Progenitor cell of endocrine pancreas (in vitro differentiated cells): ENCODE data around the gene SAMSN1. TPM values are rescaled to one million over a fixed set of nuclear protein-coding genes. Genes with fewer than 3 reads are reported as not detected.

Source experiments
- DNase-seq: peaks from one replicate; pipeline ENCODE4 v3.0.0; 2021; ENCODE audit warnings: low spot score; ENCODE audit not compliant: unreplicated experiment
- H3K27ac Mint-ChIP-seq: 2 replicates; pipeline ENCODE4 v1.8.0; 2021; ENCODE audit warnings: mild to moderate bottlenecking, moderate library complexity, mixed read lengths
- H3K27me3 Mint-ChIP-seq: 2 replicates; pipeline ENCODE4 v1.8.0; 2021; ENCODE audit warnings: mixed read lengths
- H3K36me3 Mint-ChIP-seq: 2 replicates; pipeline ENCODE4 v1.8.0; 2022; ENCODE audit warnings: mixed read lengths; ENCODE audit not compliant: insufficient read depth
- H3K4me1 Mint-ChIP-seq: 2 replicates; pipeline ENCODE4 v1.8.0; 2021; ENCODE audit warnings: low read depth, mixed read lengths
- H3K4me3 Mint-ChIP-seq: 2 replicates; pipeline ENCODE4 v1.8.0; 2021; ENCODE audit warnings: low read depth, mild to moderate bottlenecking, moderate library complexity, mixed read lengths
- H3K9me3 Mint-ChIP-seq: 2 replicates; pipeline ENCODE4 v1.8.0; 2021; ENCODE audit warnings: low read depth, mixed read lengths
- total RNA-seq: library from RNA; stranded (reverse); gene quantifications from 2 replicates; pipeline ENCODE4 v1.2.1, GENCODE V29; 2021
- TF ChIP-seq, protein P1 (sequence below): fragments of 200-600 bp; sonication (generic); IDR thresholded peaks from one replicate; pipeline ENCODE4 v1.5.0; 2021; ENCODE audit warnings: antibody characterized with exemption, mild to moderate bottlenecking; ENCODE audit not compliant: unreplicated experiment

Gene SAMSN1
- total RNA-seq, 1 donor from 2014 or later, result not detected

DNA sequence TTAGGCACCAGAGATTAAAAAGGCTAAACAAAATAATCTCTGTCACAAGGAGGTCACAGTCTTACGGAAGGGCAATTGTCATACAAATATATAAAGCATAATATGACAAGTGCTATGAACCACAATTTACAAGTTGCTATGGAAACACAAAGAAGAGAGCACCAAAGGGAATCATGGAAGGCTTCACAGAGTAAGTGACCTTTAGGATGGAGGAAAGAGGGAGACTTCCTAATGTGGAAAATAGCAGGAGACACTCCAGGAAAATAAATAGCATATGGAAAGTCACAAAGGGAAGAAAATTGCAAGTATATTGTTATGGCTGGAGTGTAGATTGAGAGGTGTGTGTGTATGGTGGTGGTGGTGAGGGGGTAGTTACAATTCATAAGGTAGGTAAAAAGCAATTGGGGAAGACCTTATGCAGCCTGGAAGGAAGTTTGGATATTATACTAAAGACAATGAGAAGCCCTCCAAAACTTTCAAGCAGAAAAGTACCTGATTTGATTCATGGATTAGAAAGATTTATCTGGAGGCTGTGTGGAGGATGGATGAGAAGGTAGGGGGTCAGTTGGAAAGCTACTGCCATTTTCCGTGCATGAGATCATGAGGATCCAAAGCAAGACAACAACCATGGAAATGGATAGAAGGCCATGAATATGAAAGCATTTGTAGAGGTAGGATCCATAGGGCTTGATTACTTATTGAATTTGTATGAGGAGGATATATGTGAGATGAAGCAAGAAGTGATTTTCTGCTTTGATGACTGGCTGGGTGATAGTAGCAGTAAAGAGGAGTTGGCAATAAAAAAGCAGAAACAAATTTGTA lies 61.7 kb downstream of the SAMSN1 start:
- Mint-ChIP-seq H3K9me3 (no peaks in the 10 kb centered on the region), H3K4me1 (no peaks in the 10 kb centered on the region), H3K27ac (no peak overlapping the region), H3K4me3 (no peak overlapping the region), H3K36me3 (no peaks in the 10 kb centered on the region), H3K27me3 (no peaks in the 10 kb centered on the region)
- no peak for DNase-seq
- TF ChIP-seq, protein P1, sequence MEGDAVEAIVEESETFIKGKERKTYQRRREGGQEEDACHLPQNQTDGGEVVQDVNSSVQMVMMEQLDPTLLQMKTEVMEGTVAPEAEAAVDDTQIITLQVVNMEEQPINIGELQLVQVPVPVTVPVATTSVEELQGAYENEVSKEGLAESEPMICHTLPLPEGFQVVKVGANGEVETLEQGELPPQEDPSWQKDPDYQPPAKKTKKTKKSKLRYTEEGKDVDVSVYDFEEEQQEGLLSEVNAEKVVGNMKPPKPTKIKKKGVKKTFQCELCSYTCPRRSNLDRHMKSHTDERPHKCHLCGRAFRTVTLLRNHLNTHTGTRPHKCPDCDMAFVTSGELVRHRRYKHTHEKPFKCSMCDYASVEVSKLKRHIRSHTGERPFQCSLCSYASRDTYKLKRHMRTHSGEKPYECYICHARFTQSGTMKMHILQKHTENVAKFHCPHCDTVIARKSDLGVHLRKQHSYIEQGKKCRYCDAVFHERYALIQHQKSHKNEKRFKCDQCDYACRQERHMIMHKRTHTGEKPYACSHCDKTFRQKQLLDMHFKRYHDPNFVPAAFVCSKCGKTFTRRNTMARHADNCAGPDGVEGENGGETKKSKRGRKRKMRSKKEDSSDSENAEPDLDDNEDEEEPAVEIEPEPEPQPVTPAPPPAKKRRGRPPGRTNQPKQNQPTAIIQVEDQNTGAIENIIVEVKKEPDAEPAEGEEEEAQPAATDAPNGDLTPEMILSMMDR, result no peak

DNA sequence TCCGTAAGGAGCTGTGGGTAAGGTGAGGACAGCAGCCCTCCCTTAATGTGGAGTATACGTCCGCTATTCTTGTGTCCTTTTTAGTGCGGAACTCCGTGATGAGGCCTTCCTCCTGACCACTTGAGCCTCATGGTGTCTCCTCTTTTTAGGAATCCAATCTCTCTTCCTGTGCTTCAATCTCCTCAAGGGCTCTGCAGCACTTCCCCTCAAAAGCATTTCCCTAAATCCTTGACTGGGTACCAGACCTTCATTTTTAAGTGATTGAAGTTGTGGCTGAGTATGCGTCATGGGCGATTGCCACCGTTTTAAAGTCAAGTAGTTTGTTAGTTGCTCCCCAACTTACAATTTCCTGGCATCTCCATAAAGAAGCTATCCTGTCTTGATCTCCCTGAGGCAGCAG lies 62.8 kb downstream of the SAMSN1 start:
- no peak for DNase-seq
- no peaks in the 10 kb centered on the region for H3K4me1 Mint-ChIP-seq
- no peaks in the 10 kb centered on the region for H3K27me3 Mint-ChIP-seq
- H3K9me3 Mint-ChIP-seq, result no peaks in the 10 kb centered on the region
- no peaks in the 10 kb centered on the region for H3K36me3 Mint-ChIP-seq
- TF ChIP-seq, protein P1, result no peak
- H3K27ac Mint-ChIP-seq, result no peak overlapping the region
- H3K4me3 Mint-ChIP-seq, result no peak overlapping the region

DNA sequence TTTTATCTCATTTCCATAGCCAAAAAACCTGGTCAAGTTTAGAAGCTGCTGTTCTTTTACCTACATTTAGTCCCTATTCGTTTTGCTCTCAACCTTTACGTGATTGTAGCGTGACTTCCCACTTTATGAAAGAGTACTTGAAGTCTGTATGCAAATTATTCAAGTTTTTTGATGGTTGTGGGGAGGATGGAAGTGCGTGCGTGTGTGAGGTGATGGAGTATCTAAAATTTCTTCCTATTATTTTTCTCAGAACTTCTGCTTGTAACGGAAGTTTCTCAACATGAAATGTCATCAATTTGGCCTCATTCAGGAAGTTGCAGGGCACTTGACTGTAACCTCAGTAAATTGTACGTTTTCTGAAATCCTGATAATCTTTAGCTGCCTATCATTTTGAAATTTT lies 64.0 kb downstream of the SAMSN1 start:
- H3K36me3 Mint-ChIP-seq, result no peaks in the 10 kb centered on the region
- DNase-seq, result no peak
- no peak overlapping the region for H3K27ac Mint-ChIP-seq
- no peaks in the 10 kb centered on the region for H3K9me3 Mint-ChIP-seq
- H3K27me3 Mint-ChIP-seq, result no peaks in the 10 kb centered on the region
- TF ChIP-seq, protein P1, result no peak
- no peak overlapping the region for H3K4me3 Mint-ChIP-seq
- H3K4me1 Mint-ChIP-seq, result no peaks in the 10 kb centered on the region

DNA sequence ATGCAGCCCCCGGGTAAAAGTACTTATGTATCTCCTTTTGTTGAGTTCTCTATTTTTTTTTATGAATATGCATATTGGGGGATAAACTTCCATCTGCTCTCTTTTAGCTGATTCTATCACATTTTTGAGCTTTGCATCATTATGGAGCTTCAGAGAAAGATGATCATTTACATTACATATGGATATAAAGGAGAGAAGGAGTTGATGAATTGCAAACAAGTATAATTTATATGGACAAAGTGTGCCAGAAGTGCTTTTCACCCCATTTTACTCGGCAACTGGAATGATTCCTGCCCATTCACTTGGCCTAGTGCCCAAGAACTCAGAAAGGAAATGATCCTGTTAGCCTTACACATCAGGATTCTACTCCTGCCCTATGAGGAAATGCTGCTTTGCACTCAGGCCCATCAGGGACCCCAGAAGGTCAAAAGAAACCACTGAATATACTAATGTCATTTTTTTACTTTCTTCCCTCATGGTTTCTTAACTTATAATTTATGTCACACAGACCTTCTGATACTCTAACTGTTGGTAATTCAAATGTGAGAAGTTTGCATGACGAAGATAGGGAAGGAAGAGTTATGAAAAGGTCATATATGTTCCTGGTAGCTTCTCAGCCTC lies 65.6 kb downstream of the SAMSN1 start:
- Mint-ChIP-seq H3K27ac (no peak overlapping the region), H3K4me1 (no peaks in the 10 kb centered on the region), H3K36me3 (no peaks in the 10 kb centered on the region), H3K27me3 (no peaks in the 10 kb centered on the region), H3K4me3 (no peak overlapping the region), H3K9me3 (no peaks in the 10 kb centered on the region)
- TF ChIP-seq, protein P1, result no peak
- no peak for DNase-seq

DNA sequence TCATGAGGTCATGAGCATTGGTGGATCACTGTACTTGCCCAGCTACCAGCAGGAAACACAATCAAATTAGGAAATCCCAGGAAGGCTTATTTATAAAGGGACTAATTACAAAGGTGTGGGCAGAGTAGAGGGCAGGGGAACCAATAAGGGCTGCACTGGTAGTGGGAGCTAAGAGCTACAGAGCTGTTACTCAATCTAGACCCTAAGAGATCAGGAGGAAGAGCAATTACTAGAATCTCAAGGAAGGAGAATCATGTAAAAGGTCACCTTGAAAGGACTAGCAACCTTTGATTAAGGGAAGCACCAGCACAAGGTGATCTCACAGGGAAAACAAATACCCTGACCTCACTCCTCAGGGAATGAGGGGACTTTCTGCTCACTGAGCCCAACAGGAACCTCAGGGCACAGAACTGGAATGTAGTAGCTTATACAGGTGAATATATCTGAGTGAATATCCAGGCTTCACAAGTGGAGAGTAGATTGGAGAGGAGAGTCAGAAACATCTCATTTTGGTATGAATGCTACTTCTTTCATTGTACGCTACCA lies 66.8 kb downstream of the SAMSN1 start:
- Mint-ChIP-seq H3K4me3 (no peak overlapping the region), H3K9me3 (no peaks in the 10 kb centered on the region), H3K27ac (peak overlapping the region; percentile 10), H3K36me3 (no peaks in the 10 kb centered on the region), H3K27me3 (no peaks in the 10 kb centered on the region), H3K4me1 (no peaks in the 10 kb centered on the region)
- DNase-seq, result no peak
- TF ChIP-seq, protein P1, result no peak
